Stimulated activated CD8-positive, alpha-beta memory T cell treated with anti-CD3 and anti-CD28 coated beads, Interleukin-7, amount 100 ng/mL, for 48 hours (primary cell): ENCODE data around the gene OTOS.

Experiments
- DNase-seq, 2 donors: peaks; one replicate each; pipeline ENCODE4 v3.0.0-alpha.2; 2020; ENCODE audit warnings: low read depth in 1 of 2; ENCODE audit errors: extremely low read depth in 1 of 2

Gene OTOS

GRCh38 chr2:240140511-240140910 lies at the start of gene OTOS:
OTOS (minus strand) TSS chr2:240140658; CDS start chr2:240140326, 332 bp downstream.
- no peak for DNase-seq

- DNase-seq: no peak
These were observed 49.2 kb upstream of the OTOS start for GRCh38 chr2:240189686-240190085.

- DNase-seq: no peak
These were observed 47.6 kb upstream of the OTOS start for GRCh38 chr2:240187989-240188590.

GRCh38 chr2:240186191-240186725 lies 45.8 kb upstream of the OTOS start:
- DNase-seq: no peak

GRCh38 chr2:240184656-240185055 lies 44.2 kb upstream of the OTOS start:
- DNase-seq: no peak

- DNase-seq: no peak
These were observed 43.6 kb upstream of the OTOS start for GRCh38 chr2:240183875-240184590.

GRCh38 chr2:240183006-240183874 lies 42.8 kb upstream of the OTOS start:
- DNase-seq: no peak

GRCh38 chr2:240182476-240182875 lies 42.0 kb upstream of the OTOS start:
- no peak for DNase-seq

- no peak for DNase-seq
These were observed 41.5 kb upstream of the OTOS start for GRCh38 chr2:240182001-240182400.

GRCh38 chr2:240179941-240180666 lies 39.6 kb upstream of the OTOS start:
- no peak for DNase-seq

- DNase-seq: no peak
These were observed 38.8 kb upstream of the OTOS start for GRCh38 chr2:240179186-240179815.

GRCh38 chr2:240178564-240178963 lies 38.1 kb upstream of the OTOS start:
- DNase-seq: no peak

- no peak for DNase-seq
These were observed 34.0 kb upstream of the OTOS start for GRCh38 chr2:240174496-240174895.

GRCh38 chr2:240172071-240172895 lies 31.8 kb upstream of the OTOS start:
- no peak for DNase-seq

- DNase-seq: no peak
These were observed 30.4 kb upstream of the OTOS start for GRCh38 chr2:240170883-240171282.

- no peak for DNase-seq
These were observed 29.9 kb upstream of the OTOS start for GRCh38 chr2:240170354-240170735.

GRCh38 chr2:240169486-240170353 lies 29.3 kb upstream of the OTOS start:
- no peak for DNase-seq

- DNase-seq: no peak
These were observed 28.3 kb upstream of the OTOS start for GRCh38 chr2:240168546-240169361.
